Stimulated activated CD8-positive, alpha-beta memory T cell treated with anti-CD3 and anti-CD28 coated beads, Interleukin-2, amount 100 ng/mL, for 1 hour (primary cell): ENCODE measurements around the gene RBMS3.
"Not testable (repeated sequence)": the region's sequence is repeated elsewhere in the genome, so short reads cannot be mapped to it uniquely, and the experiment has no call there.

Source experiments
- DNase-seq, 2 donors: peaks; one replicate each; pipeline ENCODE4 v3.0.0-alpha.2; 2020; ENCODE audit warnings: low read depth in 2 of 2

The RBMS3 gene

DNA sequence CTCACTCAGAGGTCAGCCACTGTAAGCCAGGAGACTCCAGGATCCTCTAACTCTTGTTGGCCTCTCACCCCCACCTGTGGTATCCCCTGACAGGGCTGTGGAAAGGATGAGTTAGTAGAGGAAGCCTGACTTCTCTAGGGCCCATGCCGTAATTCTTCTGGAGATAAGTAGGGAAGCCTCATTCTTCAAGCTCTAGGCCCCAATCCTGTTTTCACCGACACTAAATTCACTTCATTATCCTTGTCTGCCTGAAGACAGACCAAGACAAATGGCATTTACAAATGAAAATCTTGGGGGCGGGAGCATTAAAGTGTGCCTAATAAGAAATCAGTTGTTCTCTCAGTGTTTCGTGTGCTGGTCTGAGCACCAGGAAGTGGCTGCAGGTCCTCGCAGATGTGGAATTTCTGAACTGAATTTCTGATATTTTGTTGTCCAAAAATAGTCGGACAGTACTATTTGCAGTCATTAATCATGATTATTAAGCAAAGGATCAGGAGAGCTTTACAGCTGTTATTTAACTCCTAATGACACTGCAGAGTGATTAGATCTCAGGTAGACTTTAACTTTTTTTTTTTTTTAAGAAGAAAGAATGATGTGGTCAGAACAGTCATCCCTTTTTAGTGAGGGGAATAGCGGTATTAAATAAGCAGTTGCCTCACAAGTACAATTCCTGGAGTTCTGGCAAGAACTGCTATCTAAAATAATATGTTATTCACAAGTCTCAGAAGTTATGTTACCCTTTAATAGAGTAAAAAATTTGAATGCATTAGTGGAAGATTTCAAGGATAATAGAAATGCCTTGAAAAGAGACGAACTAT is 58.4 kb downstream of the RBMS3 start:
- DNase-seq: no peak

GRCh38 chr3:29344154-29344553 is 63.3 kb downstream of the RBMS3 start:
- no peak for DNase-seq

- DNase-seq: no peak
These were observed 64.1 kb downstream of the RBMS3 start for GRCh38 chr3:29344935-29345334.

DNA sequence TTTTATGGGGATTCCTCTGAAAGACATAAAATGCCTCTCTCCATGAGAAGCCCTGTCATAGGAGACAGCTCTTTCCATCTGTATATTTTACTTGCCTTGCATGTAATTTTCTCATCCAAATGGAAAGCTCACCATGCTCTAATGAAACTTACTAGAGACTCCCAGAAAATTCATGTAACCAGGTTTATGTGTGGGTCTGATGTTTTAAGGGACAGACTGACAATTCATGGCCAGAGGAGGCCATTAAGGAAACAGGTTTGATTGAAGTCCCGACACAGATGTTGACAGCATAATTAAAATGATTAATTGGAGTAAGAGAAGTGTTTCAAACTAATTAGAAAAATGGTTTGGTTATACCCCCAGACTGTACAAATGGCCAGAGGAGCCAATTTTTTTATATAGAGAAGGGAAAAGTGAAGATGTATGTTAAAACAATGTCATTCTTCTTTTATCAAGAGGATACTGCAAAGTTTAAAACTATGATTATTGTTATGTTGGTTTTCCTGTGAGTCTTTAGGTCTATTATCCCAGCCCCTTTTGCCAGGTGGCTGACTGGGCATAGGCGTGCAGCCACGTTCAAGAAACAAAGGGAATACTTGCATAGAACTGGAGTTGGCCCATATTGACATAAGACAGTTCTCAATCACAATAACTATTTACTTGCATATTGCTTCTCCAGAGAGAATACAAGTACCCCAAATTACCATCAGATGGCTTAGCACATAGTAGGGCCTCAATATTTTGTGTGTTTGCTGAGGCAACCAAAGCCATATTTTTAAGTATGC is 64.8 kb downstream of the RBMS3 start:
- DNase-seq: no peak

- DNase-seq: no peak
These were observed 66.0 kb downstream of the RBMS3 start for GRCh38 chr3:29346828-29347227.

DNA sequence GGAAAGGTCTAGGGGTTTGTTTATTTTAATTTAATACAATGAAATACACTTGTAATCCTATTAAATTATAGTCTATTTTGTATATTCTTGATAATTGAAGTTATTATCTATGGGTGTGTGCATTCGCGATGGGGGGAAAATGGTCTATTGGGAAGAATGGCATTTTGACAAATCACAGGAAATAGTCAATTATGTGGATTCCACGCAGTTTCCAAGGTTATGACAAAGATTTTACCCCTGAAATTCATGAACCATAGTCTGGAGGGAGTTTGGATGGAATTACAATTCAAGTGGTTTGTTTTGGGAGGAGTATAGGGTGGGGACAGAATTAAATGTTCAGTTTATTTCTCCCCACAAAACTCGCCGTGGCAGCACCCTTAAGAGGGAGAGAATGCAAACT is 66.5 kb downstream of the RBMS3 start:
- DNase-seq: no peak

DNA sequence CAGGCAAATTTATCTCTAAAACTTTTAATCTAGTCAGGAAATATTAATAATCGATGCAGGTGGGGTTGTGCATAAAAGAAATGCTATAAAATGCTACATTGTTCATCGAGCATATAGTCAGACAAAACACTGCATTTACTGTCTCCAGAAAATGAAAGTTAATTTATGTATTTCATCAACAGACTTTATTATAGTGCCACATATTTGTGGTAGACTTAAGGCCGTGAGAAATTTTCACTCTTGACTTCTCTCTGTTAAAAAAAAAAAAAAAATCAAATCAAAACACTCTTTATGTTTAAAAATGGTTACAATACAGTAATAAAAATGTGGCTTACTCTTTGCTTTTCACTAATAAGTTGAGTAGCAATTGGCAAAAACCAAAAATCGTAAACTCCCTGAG is 67.4 kb downstream of the RBMS3 start:
- DNase-seq: no peak

- no peak for DNase-seq
These were observed 68.2 kb downstream of the RBMS3 start for GRCh38 chr3:29349049-29349448.

- no peak for DNase-seq
These were observed 72.9 kb downstream of the RBMS3 start for GRCh38 chr3:29353807-29354206.

GRCh38 chr3:29354894-29355293 is 74.0 kb downstream of the RBMS3 start:
- DNase-seq: no peak

DNA sequence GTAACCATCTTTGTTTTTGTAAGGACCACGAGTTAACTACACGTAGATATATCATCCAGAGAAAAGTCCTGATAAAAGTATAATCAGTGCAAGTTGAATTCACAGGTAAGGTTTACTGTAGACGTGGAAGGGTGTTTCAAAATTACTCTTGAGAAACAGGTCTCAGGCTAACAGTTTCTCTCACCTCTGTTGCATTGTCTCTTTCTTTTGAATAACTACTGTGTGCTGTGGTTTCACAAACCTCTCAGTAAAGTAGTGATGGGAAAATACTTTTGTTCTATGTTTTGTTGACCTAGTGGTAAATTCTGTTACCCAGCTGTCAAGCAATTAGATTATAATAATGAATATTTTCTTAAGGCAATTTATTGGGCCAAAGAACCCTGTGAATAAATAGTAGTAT is 75.2 kb downstream of the RBMS3 start:
- no peak for DNase-seq

DNA sequence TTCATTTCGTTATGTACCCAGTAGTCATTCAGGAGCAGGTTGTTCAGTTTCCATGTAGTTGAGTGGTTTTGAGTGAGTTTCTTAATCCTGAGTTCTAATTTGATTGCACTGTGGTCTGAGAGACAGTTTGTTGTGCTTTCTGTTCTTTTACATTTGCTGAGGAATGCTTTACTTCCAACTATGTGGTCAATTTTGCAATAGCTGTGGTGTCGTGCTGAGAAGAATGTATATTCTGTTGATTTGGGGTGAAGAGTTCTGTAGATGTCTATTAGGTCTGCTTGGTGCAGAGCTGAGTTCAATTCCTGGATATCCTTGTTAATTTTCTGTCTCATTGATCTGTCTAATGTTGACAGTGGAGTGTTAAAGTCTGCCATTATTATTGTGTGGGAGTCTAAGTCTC is 79.4 kb downstream of the RBMS3 start:
- not testable (repeated sequence) for DNase-seq

DNA sequence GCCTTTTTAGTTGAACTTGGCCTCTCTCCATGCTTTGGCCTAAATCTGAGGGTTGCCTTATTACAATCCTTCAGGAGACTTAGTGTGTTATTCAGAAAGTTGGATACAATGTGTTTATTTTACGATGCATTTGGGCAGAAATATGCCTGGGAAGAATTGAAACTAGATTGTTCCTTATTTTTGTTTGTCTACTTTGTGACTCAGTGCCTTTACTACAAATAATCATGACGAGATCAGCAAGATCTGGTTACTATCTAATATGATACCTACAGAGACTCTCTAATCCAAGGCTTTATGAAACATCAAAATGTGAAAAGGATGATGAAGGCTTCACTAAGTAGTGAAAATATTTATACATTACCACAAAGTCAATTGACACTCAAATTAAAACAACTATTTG is 82.2 kb downstream of the RBMS3 start:
- DNase-seq: no peak

DNA sequence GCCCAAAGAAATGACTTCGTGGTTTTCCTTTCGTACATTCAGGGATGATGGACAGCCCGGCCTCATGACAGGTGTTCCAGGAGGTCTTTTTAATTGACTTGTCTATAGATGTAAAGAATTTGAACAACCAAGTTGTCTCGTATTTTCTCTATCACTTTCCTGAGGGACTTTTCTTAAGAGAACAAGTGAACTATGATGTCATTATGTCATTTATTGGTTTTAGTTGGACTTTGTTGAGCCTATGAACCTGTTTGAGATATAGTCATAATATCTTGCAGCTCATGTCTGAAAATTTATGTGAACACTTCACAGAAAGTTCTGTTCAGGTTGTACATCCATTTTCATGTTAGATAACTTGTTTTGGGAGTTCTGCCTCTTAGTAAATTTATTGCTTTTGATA is 89.2 kb downstream of the RBMS3 start:
- no peak for DNase-seq

- no peak for DNase-seq
These were observed 89.9 kb downstream of the RBMS3 start for GRCh38 chr3:29370476-29371420.

DNA sequence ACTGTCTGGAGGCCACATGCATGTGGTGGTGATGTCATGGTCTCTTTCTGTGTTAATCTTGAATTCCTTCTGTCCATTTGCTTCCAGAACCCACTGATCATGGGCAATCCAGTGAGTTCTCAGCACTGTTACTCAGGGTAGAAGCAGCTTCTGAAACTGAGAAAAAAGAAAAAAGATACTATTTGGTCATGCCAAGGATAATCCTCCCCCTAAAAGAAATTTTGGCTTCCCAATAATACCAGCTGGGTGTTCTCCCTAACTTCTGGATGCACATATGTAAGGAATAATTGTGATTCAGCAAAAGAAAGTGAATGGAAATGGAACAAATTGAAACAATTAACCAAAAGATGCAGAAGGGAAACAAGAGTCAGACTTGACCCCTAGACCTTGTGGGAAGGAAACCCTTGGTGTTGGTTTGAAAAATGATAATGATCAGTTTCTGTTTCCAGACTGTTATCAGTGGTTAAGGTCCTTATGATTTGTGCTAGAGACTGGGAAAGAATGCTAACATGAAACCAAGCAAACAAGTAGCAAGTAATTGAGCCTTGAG is 92.3 kb downstream of the RBMS3 start:
- DNase-seq: no peak

DNA sequence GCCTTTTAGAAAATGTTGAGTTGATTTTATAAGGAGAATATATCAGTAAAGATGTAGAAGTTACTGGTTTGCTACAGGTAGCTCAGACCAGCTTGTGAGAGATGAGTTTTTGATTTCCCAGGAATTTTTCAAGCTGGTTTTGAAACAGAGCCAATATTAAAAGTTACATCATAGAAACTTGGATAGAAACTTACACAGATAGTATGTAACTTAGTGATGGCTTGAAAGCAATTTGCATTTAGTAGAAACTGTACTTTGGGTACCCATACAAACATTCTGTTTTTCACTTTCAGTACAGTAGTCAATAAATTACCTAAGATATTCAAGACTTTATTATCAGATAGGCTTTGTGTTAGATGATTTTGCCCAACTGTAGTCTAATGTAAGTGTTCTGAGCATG is 93.4 kb downstream of the RBMS3 start:
- no peak for DNase-seq

GRCh38 chr3:29379097-29379496 is 98.2 kb downstream of the RBMS3 start:
- DNase-seq: no peak

DNA sequence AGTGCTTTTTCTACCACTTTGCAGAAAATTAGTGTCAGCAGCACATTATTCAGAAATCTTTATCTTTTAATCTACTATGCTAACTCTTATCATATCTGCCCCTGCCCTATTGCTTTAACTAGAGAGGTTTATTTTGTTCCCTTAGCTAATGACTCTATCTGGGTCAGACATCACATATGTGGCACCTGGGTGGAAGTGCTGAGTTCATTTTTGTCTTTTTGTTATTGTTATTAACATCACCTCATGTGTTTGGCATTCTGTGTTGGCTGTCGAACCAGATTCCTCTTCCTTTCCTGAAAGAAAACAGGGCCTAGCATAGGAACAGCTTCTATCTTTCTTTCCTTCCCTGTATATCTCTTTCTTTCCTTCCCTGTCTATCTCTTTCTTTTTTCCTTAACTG is 100.7 kb downstream of the RBMS3 start:
- no peak for DNase-seq

GRCh38 chr3:29382409-29382808 is 101.5 kb downstream of the RBMS3 start:
- DNase-seq: no peak

- DNase-seq: no peak
These were observed 102.0 kb downstream of the RBMS3 start for GRCh38 chr3:29382845-29383244.

- DNase-seq: no peak
These were observed 103.8 kb downstream of the RBMS3 start for GRCh38 chr3:29384640-29385039.
